C4-2B (cell line): Measurements from ENCODE around the gene RANBP3L.

Experiments used
- ZFX ChIP-seq: fragments of 450-650 bp; IDR thresholded peaks from 2 replicates; pipeline ENCODE4 v1.6.1; 2017
- TF ChIP-seq, protein P1 (sequence below): fragments of 450-650 bp; conservative IDR thresholded peaks from 2 replicates; pipeline ENCODE4 v1.5.1; 2017; ENCODE audit warnings: mild to moderate bottlenecking

DNA sequence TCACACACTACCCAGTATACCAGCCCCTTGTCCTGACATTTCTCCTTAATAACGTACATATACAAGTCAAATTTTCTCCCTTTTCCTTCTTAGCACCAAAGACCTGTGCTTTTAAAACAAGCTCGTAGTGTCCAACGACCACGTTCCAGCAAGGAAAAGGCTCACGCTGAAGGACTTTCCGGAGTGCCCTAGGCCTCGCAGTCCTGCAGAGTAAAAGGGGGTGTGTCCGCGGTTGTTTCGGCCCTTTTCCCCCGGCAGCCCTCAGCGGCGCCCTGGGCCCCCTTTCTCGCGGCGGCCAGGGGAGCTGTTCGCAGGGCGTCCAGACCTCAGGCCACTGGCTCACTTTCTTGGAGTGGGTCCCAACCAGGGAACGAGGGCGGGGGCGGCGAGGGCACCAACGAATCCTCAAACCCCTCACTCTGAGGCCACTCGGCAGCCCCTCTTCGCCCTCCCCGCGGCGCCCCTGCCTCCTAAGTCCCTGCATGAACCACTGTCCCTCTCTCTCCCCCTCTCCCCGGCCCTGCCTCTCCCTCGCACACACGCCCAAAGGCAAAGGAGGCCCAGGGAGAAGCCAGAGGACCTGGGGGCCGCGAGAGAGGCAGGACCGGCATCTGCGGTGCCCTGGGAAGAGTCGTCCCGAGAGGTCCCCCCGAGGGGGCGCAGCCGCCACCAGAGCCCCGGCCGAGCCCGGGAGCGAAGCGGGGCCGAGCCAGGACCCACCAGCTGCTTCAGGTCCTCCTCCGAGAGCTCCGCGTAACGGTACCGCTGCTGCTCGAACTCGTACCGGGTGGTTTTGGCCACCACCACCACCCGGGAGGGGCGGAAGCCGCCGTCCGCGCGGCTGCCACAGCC, 60.7 kb downstream of the RANBP3L start:
- TF ChIP-seq, protein P1, sequence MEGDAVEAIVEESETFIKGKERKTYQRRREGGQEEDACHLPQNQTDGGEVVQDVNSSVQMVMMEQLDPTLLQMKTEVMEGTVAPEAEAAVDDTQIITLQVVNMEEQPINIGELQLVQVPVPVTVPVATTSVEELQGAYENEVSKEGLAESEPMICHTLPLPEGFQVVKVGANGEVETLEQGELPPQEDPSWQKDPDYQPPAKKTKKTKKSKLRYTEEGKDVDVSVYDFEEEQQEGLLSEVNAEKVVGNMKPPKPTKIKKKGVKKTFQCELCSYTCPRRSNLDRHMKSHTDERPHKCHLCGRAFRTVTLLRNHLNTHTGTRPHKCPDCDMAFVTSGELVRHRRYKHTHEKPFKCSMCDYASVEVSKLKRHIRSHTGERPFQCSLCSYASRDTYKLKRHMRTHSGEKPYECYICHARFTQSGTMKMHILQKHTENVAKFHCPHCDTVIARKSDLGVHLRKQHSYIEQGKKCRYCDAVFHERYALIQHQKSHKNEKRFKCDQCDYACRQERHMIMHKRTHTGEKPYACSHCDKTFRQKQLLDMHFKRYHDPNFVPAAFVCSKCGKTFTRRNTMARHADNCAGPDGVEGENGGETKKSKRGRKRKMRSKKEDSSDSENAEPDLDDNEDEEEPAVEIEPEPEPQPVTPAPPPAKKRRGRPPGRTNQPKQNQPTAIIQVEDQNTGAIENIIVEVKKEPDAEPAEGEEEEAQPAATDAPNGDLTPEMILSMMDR, result no peak
- no peak for TF ChIP-seq ZFX
